Measurements from ENCODE around the gene RASL10B. TPM values are rescaled to one million over a fixed set of nuclear protein-coding genes. Genes with fewer than 3 reads are reported as not detected.

Gene RASL10B
- total RNA-seq = 1.7 and 7.3 TPM in 2 replicates

GRCh38 chr17:35731239-35731916 is at the start of gene RASL10B:
Gene RASL10B, plus strand, starts transcription at chr17:35731639. Its CDS starts 3,546 bp downstream, at chr17:35735185.

DNA sequence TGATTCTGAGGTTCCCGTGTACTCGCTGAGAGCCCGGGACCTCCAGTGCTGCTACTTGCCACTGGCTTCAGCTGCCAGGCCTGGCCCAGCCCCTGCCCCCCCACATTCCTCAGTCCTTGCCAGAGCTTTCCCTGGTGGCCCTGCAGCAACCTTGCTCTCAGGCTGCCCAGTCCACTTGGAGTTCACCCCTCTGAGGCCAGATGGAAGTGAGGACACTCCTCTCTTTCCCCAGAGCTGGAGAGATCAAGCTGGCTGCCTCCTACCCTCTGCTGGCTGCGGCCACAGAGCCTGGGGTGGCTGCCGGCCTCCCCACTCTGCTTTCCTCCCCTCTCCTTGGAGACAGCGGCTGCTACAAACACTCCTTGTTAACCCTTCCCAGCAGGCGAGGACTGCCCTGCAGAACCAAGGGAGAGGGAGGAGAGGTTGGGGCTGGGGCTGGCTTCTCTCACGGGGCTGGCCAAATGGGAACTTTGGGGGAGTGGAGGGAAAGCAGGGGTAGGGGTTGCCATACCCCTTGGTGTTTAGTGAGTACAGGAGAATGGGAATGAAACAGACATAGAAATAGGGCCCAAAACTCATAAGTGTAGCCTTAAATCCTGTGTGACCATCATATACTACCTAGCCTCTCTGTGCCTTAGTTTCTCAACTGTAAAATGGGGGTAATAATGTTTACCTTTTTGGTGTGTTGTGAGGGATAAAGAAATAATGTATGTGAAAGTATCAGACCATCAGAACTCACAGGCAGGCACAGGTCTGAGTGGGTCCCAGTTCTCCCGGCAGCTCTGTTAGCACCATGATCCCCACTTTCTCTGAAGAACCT is 21.7 kb downstream of the RASL10B start, which contains the start of gene GAS2L2:
TSS of gene GAS2L2 (minus strand) at position 295 of the 820 bp plus-strand sequence. CDS start 389 bp downstream, outside the sequence.

DNA sequence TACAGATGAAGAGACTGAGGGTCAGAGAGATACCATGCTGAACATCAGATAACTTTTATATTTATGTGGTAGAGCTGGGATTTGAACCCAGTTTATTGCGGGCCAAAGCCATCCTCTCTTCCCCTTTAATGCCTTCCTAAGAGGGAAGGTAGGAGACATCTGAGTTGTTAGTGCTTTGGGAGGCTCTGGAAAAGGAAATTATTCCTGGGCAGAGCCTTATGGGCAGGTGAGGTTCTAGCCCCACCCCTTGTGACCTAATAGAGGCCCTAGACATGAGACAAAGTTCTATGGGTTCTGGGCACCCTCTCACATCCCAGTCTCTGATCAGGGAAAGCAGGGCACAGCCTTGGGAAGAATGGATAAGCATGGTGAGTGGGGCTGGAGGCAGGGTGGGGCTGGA is 29.1 kb downstream of the RASL10B start, which contains the start of gene C17orf50:
TSS of gene C17orf50 (plus strand) at position 301 of the 400 bp plus-strand sequence. CDS start at position 356, 55 bp downstream.

Other genes starting within 250 kb of the RASL10B start
- under 0.01 TPM in 1 of 2 replicates, not detected in the other for gene SLFN12L, start 194.0 kb upstream of the RASL10B start, total RNA-seq
- not detected in 2 replicates for gene SLFN14, start 170.8 kb upstream of the RASL10B start, total RNA-seq
- gene PEX12, start 153.1 kb upstream of the RASL10B start, total RNA-seq = 4.1 and 4.8 TPM in 2 replicates
- gene AP2B1, start 144.3 kb upstream of the RASL10B start, total RNA-seq = 42.7 and 51.1 TPM in 2 replicates
- gene GAS2L2, start 21.6 kb downstream of the RASL10B start, total RNA-seq = under 0.01 and 0.09 TPM in 2 replicates
- gene C17orf50, start 29.2 kb downstream of the RASL10B start, total RNA-seq = not detected in 2 replicates
- gene MMP28, start 64.0 kb downstream of the RASL10B start, total RNA-seq = 1.0 and 2.6 TPM in 2 replicates
- gene TAF15, start 77.8 kb downstream of the RASL10B start, total RNA-seq = 49.5 and 55.0 TPM in 2 replicates
- not detected in 2 replicates for gene HEATR9, start 137.3 kb downstream of the RASL10B start, total RNA-seq
- gene CCL5, start 148.7 kb downstream of the RASL10B start, total RNA-seq = not detected in 2 replicates
- gene RDM1, start 199.1 kb downstream of the RASL10B start, total RNA-seq = 0.09 and 0.28 TPM in 2 replicates
- gene LYZL6, start 212.1 kb downstream of the RASL10B start, total RNA-seq = not detected in 2 replicates
- not detected in 2 replicates for gene CCL16, start 249.9 kb downstream of the RASL10B start, total RNA-seq